ENCODE data around the gene NEK6. TPM values are rescaled to one million over a fixed set of nuclear protein-coding genes. Genes with fewer than 3 reads are reported as not detected.

NEK6 gene
- total RNA-seq, 1 donor from 2014 or later, result 32.5 TPM

- intact Hi-C loops (cut with micrococcal nuclease), result loop anchor here (1.0 to 2.0 kb wide), 3 partner anchors 8 to 69 kb away; no protein-coding TSS in a partner anchor
- peaks cover 2% of the 10 kb centered on the region for H3K27me3 Mint-ChIP-seq
- no peaks in the 10 kb centered on the region for H3K9me3 Mint-ChIP-seq
- H3K36me3 Mint-ChIP-seq (ENCODE audit: low read depth), result no peaks in the 10 kb centered on the region
- H3K27ac Mint-ChIP-seq, result peak overlapping the region; percentile 93
- DNase-seq, result no peak
- peaks cover 60% of the 10 kb centered on the region for H3K4me1 Mint-ChIP-seq
- H3K4me3 Mint-ChIP-seq, result peak overlapping the region; percentile 52
Observed at GRCh38 chr9:124217836-124218437, 39.8 kb upstream of the NEK6 start.

- Mint-ChIP-seq H3K4me3 (peak overlapping the region; percentile 22), H3K36me3 (ENCODE audit: low read depth) (no peaks in the 10 kb centered on the region), H3K27ac (peak overlapping the region; percentile 78), H3K4me1 (peaks cover 63% of the 10 kb centered on the region), H3K27me3 (peaks cover 2% of the 10 kb centered on the region), H3K9me3 (no peaks in the 10 kb centered on the region)
- intact Hi-C loops (cut with micrococcal nuclease), result loop anchor here (1.0 kb wide), 1 partner anchor 8 kb away; no protein-coding TSS in a partner anchor
- peak; percentile 79 for DNase-seq
Observed at GRCh38 chr9:124218438-124218982, 39.2 kb upstream of the NEK6 start.

GRCh38 chr9:124218987-124219461 is 38.7 kb upstream of the NEK6 start:
- Mint-ChIP-seq H3K4me3 (peak overlapping the region; percentile 22), H3K27me3 (peaks cover 2% of the 10 kb centered on the region), H3K36me3 (ENCODE audit: low read depth) (no peaks in the 10 kb centered on the region), H3K4me1 (peaks cover 63% of the 10 kb centered on the region), H3K27ac (peak overlapping the region; percentile 78), H3K9me3 (no peaks in the 10 kb centered on the region)
- DNase-seq, result no peak
- intact Hi-C loops (cut with micrococcal nuclease), result loop anchor here (1.0 kb wide), 1 partner anchor 9 kb away; no protein-coding TSS in a partner anchor

- intact Hi-C loops (cut with micrococcal nuclease), result no loop called here
Observed at GRCh38 chr9:124220946-124221451, 36.8 kb upstream of the NEK6 start.

GRCh38 chr9:124221676-124222075 is 36.1 kb upstream of the NEK6 start:
- no peaks in the 10 kb centered on the region for H3K9me3 Mint-ChIP-seq
- intact Hi-C loops (cut with micrococcal nuclease), result no loop called here
- H3K36me3 Mint-ChIP-seq (ENCODE audit: low read depth), result no peaks in the 10 kb centered on the region
- H3K27ac Mint-ChIP-seq, result no peak overlapping the region
- no peak for DNase-seq
- no peak overlapping the region for H3K4me3 Mint-ChIP-seq
- H3K27me3 Mint-ChIP-seq, result peaks cover 7% of the 10 kb centered on the region
- H3K4me1 Mint-ChIP-seq, result peaks cover 38% of the 10 kb centered on the region

More at GRCh38 chr9:124220946-124221451, 36.8 kb upstream of the NEK6 start:
- no peak overlapping the region for H3K27ac Mint-ChIP-seq
- DNase-seq, result no peak
- no peaks in the 10 kb centered on the region for H3K9me3 Mint-ChIP-seq
- H3K36me3 Mint-ChIP-seq (ENCODE audit: low read depth), result no peaks in the 10 kb centered on the region
- peaks cover 45% of the 10 kb centered on the region for H3K4me1 Mint-ChIP-seq
- H3K27me3 Mint-ChIP-seq, result peaks cover 5% of the 10 kb centered on the region
- no peak overlapping the region for H3K4me3 Mint-ChIP-seq

- no peak for DNase-seq
- Mint-ChIP-seq H3K9me3 (no peaks in the 10 kb centered on the region), H3K4me1 (peaks cover 34% of the 10 kb centered on the region), H3K4me3 (no peak overlapping the region), H3K27me3 (peaks cover 9% of the 10 kb centered on the region), H3K36me3 (ENCODE audit: low read depth) (no peaks in the 10 kb centered on the region), H3K27ac (no peak overlapping the region)
- intact Hi-C loops (cut with micrococcal nuclease), result no loop called here
Observed at GRCh38 chr9:124222109-124222508, 35.6 kb upstream of the NEK6 start.

GRCh38 chr9:124222918-124223720 is 34.6 kb upstream of the NEK6 start:
- Mint-ChIP-seq H3K36me3 (ENCODE audit: low read depth) (no peaks in the 10 kb centered on the region), H3K27me3 (peaks cover 9% of the 10 kb centered on the region), H3K4me3 (no peak overlapping the region), H3K27ac (no peak overlapping the region), H3K4me1 (peaks cover 25% of the 10 kb centered on the region), H3K9me3 (no peaks in the 10 kb centered on the region)
- DNase-seq, result no peak
- intact Hi-C loops (cut with micrococcal nuclease), result no loop called here

GRCh38 chr9:124225945-124226344 is 31.8 kb upstream of the NEK6 start:
- peaks cover 10% of the 10 kb centered on the region for H3K4me1 Mint-ChIP-seq
- H3K27me3 Mint-ChIP-seq, result peaks cover 9% of the 10 kb centered on the region
- intact Hi-C loops (cut with micrococcal nuclease), result no loop called here
- H3K4me3 Mint-ChIP-seq, result no peak overlapping the region
- no peaks in the 10 kb centered on the region for H3K9me3 Mint-ChIP-seq
- no peak for DNase-seq
- H3K27ac Mint-ChIP-seq, result no peak overlapping the region
- H3K36me3 Mint-ChIP-seq (ENCODE audit: low read depth), result no peaks in the 10 kb centered on the region

GRCh38 chr9:124228516-124228915 is 29.2 kb upstream of the NEK6 start:
- Mint-ChIP-seq H3K4me3 (no peak overlapping the region), H3K27me3 (peaks cover 10% of the 10 kb centered on the region), H3K36me3 (ENCODE audit: low read depth) (no peaks in the 10 kb centered on the region), H3K27ac (no peak overlapping the region), H3K9me3 (no peaks in the 10 kb centered on the region), H3K4me1 (no peaks in the 10 kb centered on the region)
- intact Hi-C loops (cut with micrococcal nuclease), result no loop called here
- DNase-seq, result no peak

- no peak overlapping the region for H3K27ac Mint-ChIP-seq
- H3K4me1 Mint-ChIP-seq, result no peaks in the 10 kb centered on the region
- H3K36me3 Mint-ChIP-seq (ENCODE audit: low read depth), result no peaks in the 10 kb centered on the region
- H3K9me3 Mint-ChIP-seq, result no peaks in the 10 kb centered on the region
- peaks cover 7% of the 10 kb centered on the region for H3K27me3 Mint-ChIP-seq
- H3K4me3 Mint-ChIP-seq, result no peak overlapping the region
- DNase-seq, result no peak
- intact Hi-C loops (cut with micrococcal nuclease), result no loop called here
Observed at GRCh38 chr9:124231095-124231737, 26.5 kb upstream of the NEK6 start.

GRCh38 chr9:124238546-124239140 is 19.1 kb upstream of the NEK6 start:
- Mint-ChIP-seq H3K9me3 (no peaks in the 10 kb centered on the region), H3K27ac (peak overlapping the region; percentile 66), H3K36me3 (ENCODE audit: low read depth) (no peaks in the 10 kb centered on the region), H3K4me1 (peaks cover 39% of the 10 kb centered on the region), H3K27me3 (peaks cover 12% of the 10 kb centered on the region), H3K4me3 (peak overlapping the region; percentile 60)
- intact Hi-C loops (cut with micrococcal nuclease), result loop anchor here (2.0 kb wide), 1 partner anchor 22 kb away; no protein-coding TSS in a partner anchor
- DNase-seq, result no peak

GRCh38 chr9:124239249-124240073 is 18.3 kb upstream of the NEK6 start:
- peak overlapping the region; percentile 66 for H3K27ac Mint-ChIP-seq
- intact Hi-C loops (cut with micrococcal nuclease), result loop anchor here (2.0 kb wide), 1 partner anchor 23 kb away; no protein-coding TSS in a partner anchor
- H3K9me3 Mint-ChIP-seq, result no peaks in the 10 kb centered on the region
- peak overlapping the region; percentile 60 for H3K4me3 Mint-ChIP-seq
- peaks cover 39% of the 10 kb centered on the region for H3K4me1 Mint-ChIP-seq
- H3K27me3 Mint-ChIP-seq, result peaks cover 12% of the 10 kb centered on the region
- H3K36me3 Mint-ChIP-seq (ENCODE audit: low read depth), result no peaks in the 10 kb centered on the region
- no peak for DNase-seq
